Vagina (tissue), 2 donors: ENCODE data around the gene CXCR1.

Experiments
- POLR2A ChIP-seq, 2 donors: fragments of 450-650 bp; IDR thresholded peaks; one replicate each; pipeline ENCODE4 v1.6.1; 2017; ENCODE audit warnings: antibody characterized with exemption in 2 of 2, mild to moderate bottlenecking in 2 of 2, moderate library complexity in 2 of 2
- POLR2AphosphoS5 ChIP-seq, 2 donors: sonication (generic); formaldehyde crosslinking; IDR thresholded peaks; one replicate each; pipeline ENCODE4 v1.9.0; 2017; ENCODE audit warnings: antibody characterized with exemption in 2 of 2, mild to moderate bottlenecking in 2 of 2, low read depth in 1 of 2; ENCODE audit not compliant: insufficient read depth in 1 of 2
- TF ChIP-seq, protein P1 (sequence below), 3 experiments: fragments of 450-650 bp in 2 of 3; fragments of 200-600 bp in 1 of 3; sonication (generic) in 1 of 3; IDR thresholded peaks; one replicate each; pipeline ENCODE4 v1.5.1; 2017 to 2019; ENCODE audit warnings: antibody characterized with exemption in 3 of 3, mild to moderate bottlenecking in 2 of 3, moderate library complexity in 2 of 3

GRCh38 chr2:218130822-218131221 is 35.9 kb downstream of the CXCR1 start:
- TF ChIP-seq, protein P1, sequence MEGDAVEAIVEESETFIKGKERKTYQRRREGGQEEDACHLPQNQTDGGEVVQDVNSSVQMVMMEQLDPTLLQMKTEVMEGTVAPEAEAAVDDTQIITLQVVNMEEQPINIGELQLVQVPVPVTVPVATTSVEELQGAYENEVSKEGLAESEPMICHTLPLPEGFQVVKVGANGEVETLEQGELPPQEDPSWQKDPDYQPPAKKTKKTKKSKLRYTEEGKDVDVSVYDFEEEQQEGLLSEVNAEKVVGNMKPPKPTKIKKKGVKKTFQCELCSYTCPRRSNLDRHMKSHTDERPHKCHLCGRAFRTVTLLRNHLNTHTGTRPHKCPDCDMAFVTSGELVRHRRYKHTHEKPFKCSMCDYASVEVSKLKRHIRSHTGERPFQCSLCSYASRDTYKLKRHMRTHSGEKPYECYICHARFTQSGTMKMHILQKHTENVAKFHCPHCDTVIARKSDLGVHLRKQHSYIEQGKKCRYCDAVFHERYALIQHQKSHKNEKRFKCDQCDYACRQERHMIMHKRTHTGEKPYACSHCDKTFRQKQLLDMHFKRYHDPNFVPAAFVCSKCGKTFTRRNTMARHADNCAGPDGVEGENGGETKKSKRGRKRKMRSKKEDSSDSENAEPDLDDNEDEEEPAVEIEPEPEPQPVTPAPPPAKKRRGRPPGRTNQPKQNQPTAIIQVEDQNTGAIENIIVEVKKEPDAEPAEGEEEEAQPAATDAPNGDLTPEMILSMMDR (IDR thresholded peaks at IDR 0.05), result no peak
- no peak for TF ChIP-seq POLR2A (IDR thresholded peaks at IDR 0.05)
- no peak for TF ChIP-seq POLR2AphosphoS5 (IDR thresholded peaks at IDR 0.05; ENCODE audit: insufficient read depth in 1 of 2, low read depth in 1 of 2)
